Kidney epithelial cell (primary cell): ENCODE measurements around the gene MDN1. TPM values are rescaled to one million over a fixed set of nuclear protein-coding genes. Genes with fewer than 3 reads are reported as not detected.

ENCODE experiments used
- DNase-seq: peaks from one replicate; pipeline ENCODE4 v3.0.0-alpha.2; 2010; ENCODE audit warnings: low read depth
- H3K27me3 ChIP-seq: 2 replicates; pipeline ENCODE4 v1.6.0; 2011; ENCODE audit warnings: low read length; ENCODE audit not compliant: control insufficient read depth, insufficient read depth
- H3K36me3 ChIP-seq: 2 replicates; pipeline ENCODE4 v1.5.1; 2011; ENCODE audit warnings: low read length; ENCODE audit not compliant: control insufficient read depth, insufficient read depth
- H3K4me3 ChIP-seq: 2 replicates; pipeline ENCODE4 v1.5.1; 2011; ENCODE audit warnings: low read depth, mild to moderate bottlenecking, control low read depth, low read length
- total RNA-seq: library from RNA; depleted of rRNA; stranded (reverse); fragments of >200 nt; gene quantifications from 2 replicates; pipeline ENCODE4 v1.2.3, GENCODE V29; 2015
- TF ChIP-seq, protein P1 (sequence below): IDR thresholded peaks from 2 replicates; pipeline ENCODE4 v1.5.1; 2011; ENCODE audit warnings: mild to moderate bottlenecking, moderate library complexity, low read length, control low read depth, inconsistent platforms; ENCODE audit not compliant: insufficient read depth, poor library complexity, severe bottlenecking

The MDN1 gene
- total RNA-seq, 1 donor from 2014 or later = 28.6 TPM

DNA sequence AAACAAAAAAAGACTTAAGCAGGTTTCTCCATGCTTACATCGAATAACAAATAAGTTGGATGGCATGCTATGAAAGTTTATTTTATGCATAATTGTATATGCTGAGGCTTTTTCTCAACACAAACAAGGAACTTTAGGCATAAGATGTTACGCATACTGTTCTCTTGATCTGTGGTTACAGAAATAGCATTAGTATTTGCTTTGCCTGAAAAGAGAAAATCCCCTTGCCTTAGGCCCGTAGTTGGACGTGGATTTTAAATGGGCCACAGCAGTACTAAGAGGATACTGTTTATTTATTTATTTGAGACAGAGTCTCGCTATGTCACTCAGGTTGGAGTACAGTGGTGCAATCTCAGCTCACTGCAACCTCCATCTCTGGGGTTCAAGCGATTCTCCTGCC is 200.0 kb downstream of the MDN1 start:
- TF ChIP-seq, protein P1, sequence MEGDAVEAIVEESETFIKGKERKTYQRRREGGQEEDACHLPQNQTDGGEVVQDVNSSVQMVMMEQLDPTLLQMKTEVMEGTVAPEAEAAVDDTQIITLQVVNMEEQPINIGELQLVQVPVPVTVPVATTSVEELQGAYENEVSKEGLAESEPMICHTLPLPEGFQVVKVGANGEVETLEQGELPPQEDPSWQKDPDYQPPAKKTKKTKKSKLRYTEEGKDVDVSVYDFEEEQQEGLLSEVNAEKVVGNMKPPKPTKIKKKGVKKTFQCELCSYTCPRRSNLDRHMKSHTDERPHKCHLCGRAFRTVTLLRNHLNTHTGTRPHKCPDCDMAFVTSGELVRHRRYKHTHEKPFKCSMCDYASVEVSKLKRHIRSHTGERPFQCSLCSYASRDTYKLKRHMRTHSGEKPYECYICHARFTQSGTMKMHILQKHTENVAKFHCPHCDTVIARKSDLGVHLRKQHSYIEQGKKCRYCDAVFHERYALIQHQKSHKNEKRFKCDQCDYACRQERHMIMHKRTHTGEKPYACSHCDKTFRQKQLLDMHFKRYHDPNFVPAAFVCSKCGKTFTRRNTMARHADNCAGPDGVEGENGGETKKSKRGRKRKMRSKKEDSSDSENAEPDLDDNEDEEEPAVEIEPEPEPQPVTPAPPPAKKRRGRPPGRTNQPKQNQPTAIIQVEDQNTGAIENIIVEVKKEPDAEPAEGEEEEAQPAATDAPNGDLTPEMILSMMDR = no peak
- Histone ChIP-seq H3K27me3 (no peaks in the 10 kb centered on the region), H3K36me3 (no peaks in the 10 kb centered on the region), H3K4me3 (no peak overlapping the region)
- DNase-seq = no peak

DNA sequence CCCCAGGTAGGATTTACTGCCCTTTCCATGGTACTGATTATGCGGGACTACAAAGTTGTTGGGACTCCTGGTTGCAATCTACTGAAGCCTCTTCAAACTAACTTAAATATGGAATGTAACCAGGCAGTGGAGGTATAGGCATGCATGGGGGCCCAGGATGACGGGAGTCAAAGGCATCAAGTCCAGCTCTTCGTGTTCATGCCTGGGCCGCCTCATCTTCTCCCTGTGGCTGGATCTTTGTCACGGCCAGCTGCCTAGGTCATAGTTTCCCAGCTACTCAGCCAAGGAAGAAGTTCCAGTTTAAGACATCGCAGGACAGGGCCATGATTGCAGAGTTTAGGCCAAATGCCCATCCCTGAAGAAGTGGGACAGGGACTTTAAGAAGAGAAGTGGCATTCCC is 201.6 kb downstream of the MDN1 start:
- Histone ChIP-seq H3K36me3 (no peaks in the 10 kb centered on the region), H3K27me3 (no peaks in the 10 kb centered on the region), H3K4me3 (no peak overlapping the region)
- no peak for DNase-seq
- TF ChIP-seq, protein P1 = no peak

DNA sequence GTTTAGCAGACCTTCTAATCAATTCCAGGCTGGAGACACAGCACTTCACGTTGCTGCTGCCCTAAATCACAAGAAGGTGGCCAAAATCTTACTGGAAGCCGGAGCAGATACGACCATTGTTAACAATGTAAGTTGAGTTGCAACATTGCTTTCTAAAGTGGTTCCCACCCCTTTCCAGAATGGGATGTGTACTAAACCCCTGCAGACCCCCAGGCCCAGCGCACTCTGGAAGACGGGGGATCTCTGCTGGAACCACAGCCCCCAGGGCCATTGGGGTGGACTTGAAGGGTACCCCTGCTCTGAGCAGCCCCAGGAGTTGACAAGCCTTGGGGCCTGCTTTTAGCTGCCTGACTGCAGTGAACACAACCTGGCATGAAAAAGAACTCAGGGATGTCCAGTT is 203.1 kb downstream of the MDN1 start:
- TF ChIP-seq, protein P1 = no peak
- Histone ChIP-seq H3K4me3 (no peak overlapping the region), H3K27me3 (no peaks in the 10 kb centered on the region), H3K36me3 (no peaks in the 10 kb centered on the region)
- no peak for DNase-seq

DNA sequence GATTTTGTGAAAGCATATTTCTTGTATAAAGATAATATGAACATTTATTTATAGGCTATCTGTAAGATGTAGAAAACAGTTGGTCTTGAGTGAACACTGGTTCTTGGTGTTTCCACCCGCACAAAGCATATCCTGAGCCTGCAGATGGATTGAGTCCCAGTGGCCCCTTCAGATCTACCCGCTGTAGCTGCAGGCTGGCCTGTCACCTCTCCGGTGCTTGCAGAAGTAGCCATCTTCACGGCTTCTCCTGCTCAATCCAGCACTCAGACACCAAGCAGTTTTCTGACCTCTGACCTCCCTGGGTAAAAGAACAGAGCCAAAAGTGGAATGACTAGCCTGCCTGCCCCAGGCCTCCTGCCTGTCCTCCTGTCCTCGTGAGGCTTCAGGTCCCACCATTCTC is 203.7 kb downstream of the MDN1 start:
- TF ChIP-seq, protein P1 = no peak
- Histone ChIP-seq H3K27me3 (no peaks in the 10 kb centered on the region), H3K36me3 (no peaks in the 10 kb centered on the region), H3K4me3 (no peak overlapping the region)
- DNase-seq = no peak

DNA sequence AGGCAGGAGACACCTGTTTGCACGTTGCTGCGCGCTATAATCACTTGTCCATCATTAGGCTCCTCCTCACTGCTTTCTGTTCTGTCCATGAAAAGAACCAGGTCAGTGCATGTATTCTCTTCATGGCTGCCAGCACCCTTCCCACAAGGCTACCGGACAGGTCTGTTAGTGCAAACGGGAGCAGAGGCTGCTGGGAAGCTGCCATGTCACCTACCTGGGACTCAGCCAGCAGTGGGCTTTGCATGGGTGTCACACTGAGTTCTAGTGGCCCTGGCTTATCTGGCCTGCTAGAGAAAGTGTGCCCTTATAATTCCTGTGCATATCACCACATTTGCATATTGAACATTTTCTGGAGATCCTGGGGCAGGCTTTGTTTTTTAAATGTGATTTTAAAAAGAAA is 205.8 kb downstream of the MDN1 start:
- no peak overlapping the region for H3K4me3 ChIP-seq
- TF ChIP-seq, protein P1 = no peak
- H3K36me3 ChIP-seq = no peaks in the 10 kb centered on the region
- no peak for DNase-seq
- no peaks in the 10 kb centered on the region for H3K27me3 ChIP-seq

DNA sequence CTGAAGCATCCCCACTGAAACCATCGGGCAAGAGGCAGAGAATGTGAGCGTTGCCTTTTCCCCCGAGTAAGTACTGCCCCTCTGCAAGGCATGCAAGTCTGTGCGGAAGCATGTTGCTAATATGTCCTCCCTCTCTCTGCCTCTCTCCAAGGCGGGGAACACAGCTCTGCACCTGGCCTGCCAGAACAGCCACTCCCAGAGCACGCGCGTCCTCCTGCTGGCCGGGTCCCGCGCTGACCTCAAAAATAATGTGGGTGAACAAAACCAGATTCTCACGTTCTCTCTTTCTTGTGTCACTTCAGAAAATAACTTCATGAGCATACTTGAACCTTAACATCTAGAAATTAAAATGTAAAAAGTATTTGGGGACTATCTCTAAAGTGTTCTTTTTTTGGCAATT is 207.5 kb downstream of the MDN1 start:
- Histone ChIP-seq H3K4me3 (no peak overlapping the region), H3K36me3 (no peaks in the 10 kb centered on the region), H3K27me3 (no peaks in the 10 kb centered on the region)
- TF ChIP-seq, protein P1 = peak; percentile 19
- DNase-seq = no peak
